MM.1S (cell line): ENCODE measurements around the gene IL17C.

Experiments
- EZH2 ChIP-seq: fragments of 300-600 bp; sonication (generic); optimal IDR thresholded peaks from 2 replicates; pipeline ENCODE3; 2017; ENCODE audit warnings: low read depth, mild to moderate bottlenecking, antibody characterized with exemption, low read length, mixed read lengths
- EZH2phosphoT487 ChIP-seq: fragments of 300-600 bp; sonication (generic); IDR thresholded peaks from 2 replicates; pipeline ENCODE4 v1.6.1; 2018; ENCODE audit warnings: antibody characterized with exemption, low read length
- TF ChIP-seq, protein P1 (sequence below): fragments of 300-600 bp; sonication (generic); IDR thresholded peaks from 2 replicates; pipeline ENCODE4 v1.5.1; 2016; ENCODE audit warnings: antibody characterized with exemption, low read length, mixed read lengths

DNA sequence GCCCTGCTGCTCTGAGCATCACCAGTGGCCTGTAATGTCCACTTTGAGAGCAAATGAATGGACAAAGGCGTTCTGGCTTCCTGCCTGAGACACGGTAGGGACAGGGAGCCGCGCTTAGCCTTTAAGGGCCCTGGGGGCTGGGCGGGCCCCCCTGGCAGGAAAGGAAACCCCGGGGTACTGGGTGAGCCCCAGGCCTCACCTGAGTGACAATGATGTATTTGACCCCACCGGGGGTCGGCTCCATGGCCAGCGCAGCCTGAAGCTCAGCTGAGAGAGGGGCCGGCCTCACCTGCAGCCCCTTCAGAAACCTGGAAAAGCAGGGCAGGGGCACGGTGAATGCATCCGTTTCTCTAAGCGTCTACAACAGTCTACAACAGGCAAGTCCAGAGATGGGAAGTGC, 14.7 kb downstream of the IL17C start:
- no peak for TF ChIP-seq EZH2
- TF ChIP-seq, protein P1, sequence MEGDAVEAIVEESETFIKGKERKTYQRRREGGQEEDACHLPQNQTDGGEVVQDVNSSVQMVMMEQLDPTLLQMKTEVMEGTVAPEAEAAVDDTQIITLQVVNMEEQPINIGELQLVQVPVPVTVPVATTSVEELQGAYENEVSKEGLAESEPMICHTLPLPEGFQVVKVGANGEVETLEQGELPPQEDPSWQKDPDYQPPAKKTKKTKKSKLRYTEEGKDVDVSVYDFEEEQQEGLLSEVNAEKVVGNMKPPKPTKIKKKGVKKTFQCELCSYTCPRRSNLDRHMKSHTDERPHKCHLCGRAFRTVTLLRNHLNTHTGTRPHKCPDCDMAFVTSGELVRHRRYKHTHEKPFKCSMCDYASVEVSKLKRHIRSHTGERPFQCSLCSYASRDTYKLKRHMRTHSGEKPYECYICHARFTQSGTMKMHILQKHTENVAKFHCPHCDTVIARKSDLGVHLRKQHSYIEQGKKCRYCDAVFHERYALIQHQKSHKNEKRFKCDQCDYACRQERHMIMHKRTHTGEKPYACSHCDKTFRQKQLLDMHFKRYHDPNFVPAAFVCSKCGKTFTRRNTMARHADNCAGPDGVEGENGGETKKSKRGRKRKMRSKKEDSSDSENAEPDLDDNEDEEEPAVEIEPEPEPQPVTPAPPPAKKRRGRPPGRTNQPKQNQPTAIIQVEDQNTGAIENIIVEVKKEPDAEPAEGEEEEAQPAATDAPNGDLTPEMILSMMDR = no peak
- no peak for TF ChIP-seq EZH2phosphoT487
